K562 (cell line): ENCODE measurements around the gene ZNF595. TPM values are rescaled to one million over a fixed set of nuclear protein-coding genes. Genes with fewer than 3 reads are reported as not detected.
A peak's percentile ranks its signal among the peaks of the same experiment; 100 is the strongest.

Experiments
- CBX1 ChIP-seq: sonication (generic); IDR thresholded peaks from 2 replicates; pipeline ENCODE4 v1.6.1; 2016; ENCODE audit warnings: antibody characterized with exemption, low read depth, mild to moderate bottlenecking
- ELF1 ChIP-seq: fragments of 200-800 bp; sonication (Bioruptor generic); IDR thresholded peaks from 2 replicates; pipeline ENCODE4 v1.6.1; 2016; ENCODE audit warnings: missing genetic modification characterization, missing compliant biosample characterization
- KDM4B ChIP-seq, 2 experiments: fragments of 450-650 bp in 1 of 2; sonication (generic) in 1 of 2; IDR thresholded peaks; 2 replicates each; pipeline ENCODE4 v1.6.1; 2016 to 2017; ENCODE audit warnings: borderline replicate concordance in 2 of 2, antibody characterized with exemption in 1 of 2, low read depth in 1 of 2, mild to moderate bottlenecking in 1 of 2
- KDM5B ChIP-seq: fragments of 200-600 bp; sonication (generic); IDR thresholded peaks from 2 replicates; pipeline ENCODE4 v1.6.1; 2012; ENCODE audit warnings: low read depth, mild to moderate bottlenecking, moderate library complexity, low read length, control low read depth, inconsistent platforms; ENCODE audit not compliant: insufficient replicate concordance
- RBFOX2 ChIP-seq: fragments of 200-400 bp; formaldehyde crosslinking; IDR thresholded peaks from 2 replicates; pipeline ENCODE4 v1.6.1; 2017; ENCODE audit warnings: low read depth, mild to moderate bottlenecking, low read length, moderate library complexity
- SIN3A ChIP-seq, 2 experiments: fragments of 150-350 bp in 1 of 2; IDR thresholded peaks; 2 replicates each; pipeline ENCODE4 v1.6.1; 2011 to 2016; ENCODE audit warnings: borderline replicate concordance in 2 of 2, low read depth in 2 of 2, low read length in 2 of 2, mild to moderate bottlenecking in 2 of 2, moderate library complexity in 2 of 2; ENCODE audit not compliant: control insufficient read depth in 1 of 2
- TAF1 ChIP-seq: IDR thresholded peaks from 2 replicates; pipeline ENCODE4 v1.6.1; 2011; ENCODE audit warnings: mild to moderate bottlenecking, low read length, moderate library complexity; ENCODE audit not compliant: insufficient read depth, control insufficient read depth, severe bottlenecking; ENCODE audit errors: extremely low read depth
- polyA plus RNA-seq, 8 experiments: library from polyadenylated mRNA; depleted of rRNA in 4 of 8; stranded (reverse) in 5 of 8; unstranded in 3 of 8; fragments of >200 nt; fragmentation: Nextera tagmentation in 2 of 8; fragmentation: Illumina TruSeq in 1 of 8; extraction: Ambion mirVana in 2 of 8; extraction: Trizol in 1 of 8; gene quantifications; 2 replicates each; pipeline versions ENCODE4 v1.2.1 to v1.2.3, GENCODE V29; 2011 to 2014; ENCODE audit warnings: inconsistent platforms in 1 of 8, missing spikeins in 1 of 8
- total RNA-seq, 7 experiments: library from RNA; depleted of rRNA in 6 of 7; stranded (reverse); fragments of >200 nt in 6 of 7; fragmentation: Illumina TruSeq in 2 of 7; extraction: Trizol in 2 of 7; gene quantifications; 2 replicates each; pipeline versions ENCODE4 v1.2.1 to v1.2.3, GENCODE V29; 2011 to 2021; ENCODE audit warnings: low replicate concordance in 1 of 7
- TF ChIP-seq, protein P1 (sequence below), 2 experiments: IDR thresholded peaks; 2 replicates each; pipeline ENCODE4 v1.6.1; 2011; ENCODE audit warnings: borderline replicate concordance in 1 of 2, control low read depth in 1 of 2, low read depth in 1 of 2, low read length in 1 of 2, mild to moderate bottlenecking in 1 of 2, mixed read lengths in 1 of 2, moderate library complexity in 1 of 2; ENCODE audit not compliant: insufficient read depth in 1 of 2, insufficient read length in 1 of 2, poor library complexity in 1 of 2, severe bottlenecking in 1 of 2; ENCODE audit errors: extremely low read depth in 1 of 2
- TF ChIP-seq, protein P2 (sequence below): fragments of 200-800 bp; sonication (Bioruptor generic); IDR thresholded peaks from 2 replicates; pipeline ENCODE4 v1.6.1; 2017; ENCODE audit warnings: missing genetic modification characterization, missing compliant biosample characterization

ZNF595 gene
- total and polyA plus RNA-seq, 9 of the 15 experiments (the other 6 are each of a cell fraction or from before 2014, with no cell fraction given) = 116 to 632 (median 237) TPM

DNA sequence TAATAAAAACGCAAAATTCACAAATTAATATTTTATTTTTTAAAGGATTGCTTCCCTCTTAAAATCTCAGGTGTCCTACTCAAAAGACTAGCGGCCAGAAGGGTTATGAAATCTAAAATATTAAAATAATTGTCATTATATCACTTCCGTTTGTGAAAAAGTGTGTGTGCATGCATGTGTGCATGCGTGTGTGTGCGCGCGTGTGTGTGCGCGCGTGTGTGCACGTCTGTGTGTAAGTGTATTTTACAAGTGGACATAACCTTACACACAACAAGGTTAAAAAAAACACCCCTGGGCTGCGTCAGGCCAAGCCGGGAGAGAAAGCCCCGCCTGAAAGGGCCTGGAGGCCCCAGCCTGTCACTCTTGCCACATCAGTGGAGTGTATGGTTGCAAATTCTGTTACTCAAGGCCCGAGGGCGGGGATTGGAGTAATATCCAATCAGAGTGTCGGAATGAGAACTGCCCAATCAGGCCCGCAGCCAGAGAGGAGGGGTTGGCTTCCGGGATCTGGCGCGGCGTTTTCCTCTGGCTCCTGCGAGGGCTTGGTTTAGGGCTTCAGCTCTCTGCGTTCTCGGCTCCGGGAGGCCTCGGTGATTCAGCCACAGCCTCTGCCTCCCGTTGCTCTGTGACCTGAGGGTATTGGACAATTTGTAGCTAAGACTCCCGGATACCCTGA lies at the start of gene ZNF595 (continued):
- TF ChIP-seq, protein P1, sequence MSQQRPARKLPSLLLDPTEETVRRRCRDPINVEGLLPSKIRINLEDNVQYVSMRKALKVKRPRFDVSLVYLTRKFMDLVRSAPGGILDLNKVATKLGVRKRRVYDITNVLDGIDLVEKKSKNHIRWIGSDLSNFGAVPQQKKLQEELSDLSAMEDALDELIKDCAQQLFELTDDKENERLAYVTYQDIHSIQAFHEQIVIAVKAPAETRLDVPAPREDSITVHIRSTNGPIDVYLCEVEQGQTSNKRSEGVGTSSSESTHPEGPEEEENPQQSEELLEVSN (IDR thresholded peaks at IDR 0.05; ENCODE audit: borderline replicate concordance in 1 of 2, extremely low read depth in 1 of 2, insufficient read depth in 1 of 2, insufficient read length in 1 of 2, low read depth in 1 of 2, low read length in 1 of 2, poor library complexity in 1 of 2, severe bottlenecking in 1 of 2) = peak in 1 of 2 experiments; percentile 20
- TF ChIP-seq ELF1 = 0 out of 2 replicates have a peak, but pooled peaks have one; percentile 22
- 0 out of 4 replicates have a peak, but pooled peaks of 1 of the 2 experiments have one; percentile 46 for TF ChIP-seq KDM4B (IDR thresholded peaks at IDR 0.05; ENCODE audit: borderline replicate concordance in 2 of 2, low read depth in 1 of 2)
- TF ChIP-seq SIN3A (IDR thresholded peaks at IDR 0.05; ENCODE audit: borderline replicate concordance in 2 of 2, control insufficient read depth in 1 of 2, low read depth in 2 of 2, low read length in 2 of 2) = peak in 1 of 2 experiments; percentile 31; a peak in 1 of 4 replicates
- 0 out of 2 replicates have a peak, but pooled peaks have one; percentile 56 for TF ChIP-seq CBX1
- peak; percentile 37 for TF ChIP-seq KDM5B
- TF ChIP-seq, protein P2, sequence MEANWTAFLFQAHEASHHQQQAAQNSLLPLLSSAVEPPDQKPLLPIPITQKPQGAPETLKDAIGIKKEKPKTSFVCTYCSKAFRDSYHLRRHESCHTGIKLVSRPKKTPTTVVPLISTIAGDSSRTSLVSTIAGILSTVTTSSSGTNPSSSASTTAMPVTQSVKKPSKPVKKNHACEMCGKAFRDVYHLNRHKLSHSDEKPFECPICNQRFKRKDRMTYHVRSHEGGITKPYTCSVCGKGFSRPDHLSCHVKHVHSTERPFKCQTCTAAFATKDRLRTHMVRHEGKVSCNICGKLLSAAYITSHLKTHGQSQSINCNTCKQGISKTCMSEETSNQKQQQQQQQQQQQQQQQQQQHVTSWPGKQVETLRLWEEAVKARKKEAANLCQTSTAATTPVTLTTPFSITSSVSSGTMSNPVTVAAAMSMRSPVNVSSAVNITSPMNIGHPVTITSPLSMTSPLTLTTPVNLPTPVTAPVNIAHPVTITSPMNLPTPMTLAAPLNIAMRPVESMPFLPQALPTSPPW (CRISPR knock-in tag) = 0 out of 2 replicates have a peak, but pooled peaks have one; percentile 27
- peak; percentile 73 for TF ChIP-seq TAF1
- TF ChIP-seq RBFOX2 = peak; percentile 66
